Activated naive CD4-positive, alpha-beta T cell treated with anti-CD3 and anti-CD28 coated beads, Interleukin-2, amount 50 U/mL, for 16 hours (primary cell): Measurements from ENCODE around the gene SPAM1.
"Not testable (repeated sequence)": the region's sequence is repeated elsewhere in the genome, so short reads cannot be mapped to it uniquely, and the experiment has no call there.

Experiments used
- DNase-seq: peaks from one replicate; pipeline ENCODE4 v3.0.0-alpha.2; 2020

SPAM1 gene

DNA sequence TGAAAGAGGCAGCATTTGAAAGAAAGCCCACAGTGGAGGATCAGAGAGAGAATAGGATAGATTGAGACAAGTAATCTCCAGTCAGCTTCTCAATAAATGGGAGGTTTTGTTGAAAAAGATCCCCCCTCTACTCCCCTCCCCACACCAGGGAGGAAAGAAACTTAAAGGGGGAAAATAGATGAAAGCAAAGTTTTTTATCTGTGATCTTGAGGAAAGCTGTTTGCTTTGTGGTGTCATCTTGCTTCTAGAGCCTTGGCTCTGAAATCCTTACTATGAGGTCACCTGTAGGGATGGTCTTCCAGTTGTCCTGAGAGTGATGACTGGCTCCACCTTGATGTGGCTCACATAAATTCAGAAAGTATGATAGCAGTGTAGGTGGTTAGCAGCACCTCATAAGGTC, at the start of gene SPAM1:
Gene SPAM1, plus strand, starts transcription at position 301 of the 400 bp plus-strand sequence. CDS start 28,330 bp downstream, outside the sequence.
- DNase-seq, result no peak

GRCh38 chr7:123876557-123877256, 48.3 kb upstream of the SPAM1 start:
- no peak for DNase-seq

- DNase-seq, result no peak
These were observed 45.4 kb upstream of the SPAM1 start for GRCh38 chr7:123879628-123880027.

- no peak for DNase-seq
These were observed 43.7 kb upstream of the SPAM1 start for GRCh38 chr7:123881300-123881699.

GRCh38 chr7:123883154-123883553, 41.9 kb upstream of the SPAM1 start:
- DNase-seq, result no peak

DNA sequence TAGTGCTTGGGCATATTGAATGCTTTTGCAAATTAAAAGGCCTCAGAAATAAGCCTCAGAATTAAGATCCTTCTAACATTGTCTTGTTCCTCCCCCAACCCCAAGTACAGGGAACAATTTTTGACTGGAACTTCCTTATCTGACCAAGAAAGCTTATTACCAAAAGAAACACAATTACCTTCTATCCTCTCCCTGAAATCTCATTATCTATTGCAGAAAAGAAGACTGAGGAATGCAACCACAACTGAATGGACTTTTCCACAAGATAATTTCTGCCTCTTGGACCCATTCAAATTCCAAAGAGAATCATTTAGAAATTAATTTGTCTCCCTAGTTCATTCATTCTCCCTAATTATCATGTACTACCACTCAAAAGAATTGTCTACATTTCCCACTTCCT, 36.8 kb upstream of the SPAM1 start:
- no peak for DNase-seq

- DNase-seq, result not testable (repeated sequence)
These were observed 30.3 kb upstream of the SPAM1 start for GRCh38 chr7:123894753-123895152.

- DNase-seq, result no peak
These were observed 23.9 kb upstream of the SPAM1 start for GRCh38 chr7:123901101-123901500.

DNA sequence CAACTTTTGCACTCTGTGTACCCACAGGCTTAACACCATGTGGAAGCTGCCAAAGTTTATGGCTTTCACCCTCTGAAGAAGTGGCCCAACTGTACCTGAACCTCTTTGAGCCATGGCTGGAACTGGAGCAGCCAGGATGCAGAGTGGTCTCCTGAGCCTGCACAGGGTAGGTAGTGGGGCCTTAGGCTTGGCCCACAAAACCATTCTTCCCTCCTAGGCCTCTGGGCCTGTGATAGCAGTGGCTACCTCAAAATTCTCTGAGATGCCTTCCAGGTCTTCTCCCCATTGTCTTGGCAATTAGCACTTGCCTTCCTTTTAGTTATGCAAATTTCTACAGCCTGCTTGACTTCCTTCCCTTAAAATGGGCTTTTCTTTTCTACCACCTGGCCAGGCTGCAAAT, 19.3 kb upstream of the SPAM1 start:
- no peak for DNase-seq

DNA sequence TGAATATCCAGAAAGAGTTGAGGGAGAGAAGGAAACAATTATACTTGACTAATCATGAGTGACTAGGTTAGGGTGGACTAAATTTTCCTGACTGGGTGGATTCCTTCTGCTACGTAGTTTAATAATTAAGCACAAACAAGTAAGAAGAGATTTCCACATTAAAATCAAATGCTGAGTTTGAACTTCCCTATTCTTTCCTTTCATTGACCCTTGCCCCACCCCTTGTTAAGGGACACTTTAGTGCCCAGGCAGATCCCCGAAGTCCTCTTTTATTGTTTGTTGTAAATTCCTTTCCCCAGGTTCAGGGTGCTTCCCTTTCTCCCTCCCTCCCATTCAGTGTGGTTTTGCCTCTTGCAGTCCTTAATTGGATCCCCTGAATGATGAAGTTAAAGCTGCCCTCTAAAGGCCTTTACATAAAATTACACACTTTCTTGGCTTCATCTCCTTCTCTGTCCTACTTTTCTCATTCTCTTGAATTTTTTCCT, 8.8 kb upstream of the SPAM1 start:
- DNase-seq, result no peak

DNA sequence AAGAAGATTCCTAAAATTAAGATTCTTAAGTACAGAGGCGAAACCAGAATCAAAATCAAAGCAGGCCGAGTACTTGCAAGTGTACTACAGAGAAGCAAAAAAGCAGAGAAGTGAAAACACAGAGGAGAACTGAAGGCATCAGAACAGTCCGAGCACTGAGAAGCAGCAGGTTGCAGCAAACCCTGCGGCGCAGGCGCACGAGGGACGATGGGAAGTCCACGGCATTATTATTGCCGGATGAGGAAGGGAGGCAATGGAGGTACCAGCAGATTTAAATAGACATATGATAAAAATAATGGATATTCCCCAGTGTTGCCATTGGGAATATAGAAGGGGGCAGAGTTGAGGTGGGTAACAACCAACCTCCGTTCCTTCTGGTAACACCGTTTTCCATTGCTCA, 7.2 kb upstream of the SPAM1 start:
- no peak for DNase-seq

GRCh38 chr7:123918309-123918708, 6.7 kb upstream of the SPAM1 start:
- no peak for DNase-seq

DNA sequence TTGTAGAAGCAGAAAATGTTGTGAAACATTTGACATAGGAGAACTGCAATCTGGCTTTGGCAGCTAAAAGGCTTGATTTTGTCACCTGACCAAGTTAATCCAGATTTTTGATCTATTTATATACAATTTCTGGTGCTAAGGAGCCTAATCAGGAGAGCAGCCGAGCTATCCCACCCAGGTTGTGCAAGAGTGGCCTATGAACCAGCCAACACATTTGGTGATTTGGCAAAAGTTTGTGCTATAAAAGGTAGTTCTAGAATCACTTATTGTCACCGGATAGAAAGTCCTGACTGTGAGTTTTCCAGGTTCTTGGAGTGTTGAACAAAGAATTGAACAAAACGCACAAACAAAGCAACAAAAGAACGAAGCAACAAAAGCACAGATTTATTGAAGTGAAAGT, 1.4 kb upstream of the SPAM1 start:
- no peak for DNase-seq

DNA sequence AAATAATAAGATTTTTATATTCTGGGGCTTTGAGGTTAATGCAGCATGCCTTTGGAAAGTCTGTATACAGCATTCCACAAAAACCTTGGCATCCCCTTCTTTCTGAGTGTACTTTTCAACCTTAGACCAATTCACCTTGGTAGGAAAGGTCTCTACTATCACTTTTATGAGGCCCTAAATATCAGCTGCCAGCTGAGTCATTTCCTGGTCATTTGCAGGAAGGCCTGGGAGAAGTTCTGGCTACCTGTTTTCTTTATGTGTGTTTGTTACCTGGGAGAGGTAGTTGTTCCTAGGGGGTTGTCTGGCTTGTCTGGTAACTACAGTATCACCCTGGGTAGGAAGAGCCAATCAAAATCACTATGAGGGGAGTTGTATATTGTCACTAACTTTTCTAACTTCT, 4.1 kb downstream of the SPAM1 start:
- no peak for DNase-seq

- no peak for DNase-seq
These were observed 4.6 kb downstream of the SPAM1 start for GRCh38 chr7:123929655-123930054.

- no peak for DNase-seq
These were observed 10.7 kb downstream of the SPAM1 start for GRCh38 chr7:123935436-123936381.

- no peak for DNase-seq
These were observed 11.3 kb downstream of the SPAM1 start for GRCh38 chr7:123936388-123936787.

GRCh38 chr7:123939784-123940183, 14.7 kb downstream of the SPAM1 start:
- no peak for DNase-seq

DNA sequence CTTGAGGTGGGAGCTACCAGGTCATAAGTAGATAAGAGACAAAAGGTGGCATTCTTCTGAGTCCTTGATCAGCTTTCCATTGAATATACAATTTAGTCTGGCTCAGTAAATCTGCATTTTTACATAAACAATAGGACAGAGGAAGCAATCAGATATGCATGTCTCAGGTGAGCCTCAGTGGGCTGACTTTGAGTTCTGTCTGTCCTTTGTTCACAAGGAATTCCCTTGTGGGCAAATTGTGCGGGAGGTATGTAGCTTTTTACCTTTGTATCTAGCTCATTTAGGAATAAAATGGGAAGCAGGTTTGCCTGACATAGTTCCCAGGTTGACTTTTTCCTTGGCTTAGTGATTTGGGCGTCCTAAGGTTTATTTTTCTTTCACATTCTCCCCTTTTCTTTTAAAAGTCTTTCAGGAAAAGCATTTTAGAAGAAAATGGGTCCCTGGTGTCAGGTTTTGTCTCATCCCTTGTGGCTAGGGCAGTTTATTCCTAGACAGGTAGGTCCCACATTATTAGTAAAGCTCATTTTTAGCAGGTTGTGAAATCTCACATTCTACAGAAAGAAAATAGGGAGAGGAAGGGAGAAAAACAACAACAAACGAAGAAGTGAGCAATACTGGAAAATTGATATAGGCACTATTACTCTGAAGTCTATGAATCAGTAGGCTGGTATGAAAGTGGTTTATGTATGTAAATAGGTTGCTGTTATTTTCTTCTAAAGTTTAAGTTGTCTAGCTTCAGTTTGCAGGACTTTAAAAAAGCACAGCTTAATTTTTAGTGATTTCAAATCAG, 16.5 kb downstream of the SPAM1 start:
- DNase-seq, result no peak

- no peak for DNase-seq
These were observed 19.4 kb downstream of the SPAM1 start for GRCh38 chr7:123944395-123944794.

DNA sequence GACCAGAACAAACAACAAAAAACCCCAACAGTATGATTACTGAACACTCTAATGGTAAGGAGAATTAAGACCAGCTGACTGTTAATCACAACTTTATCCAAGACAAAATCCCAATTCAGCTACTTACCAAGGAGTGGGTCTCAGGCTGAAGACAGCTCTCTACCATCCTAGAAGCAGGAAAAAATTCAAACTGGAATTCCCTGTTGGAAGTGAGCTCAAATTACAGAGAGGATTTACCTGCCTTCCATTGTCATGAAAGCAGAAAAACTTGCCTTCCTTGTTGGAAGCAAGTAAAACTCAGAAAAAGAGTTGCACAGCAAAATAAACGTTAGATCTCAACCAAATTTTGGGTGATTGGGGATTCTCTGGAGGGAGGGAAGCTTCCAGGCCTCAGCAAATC, 20.9 kb downstream of the SPAM1 start:
- DNase-seq, result no peak

DNA sequence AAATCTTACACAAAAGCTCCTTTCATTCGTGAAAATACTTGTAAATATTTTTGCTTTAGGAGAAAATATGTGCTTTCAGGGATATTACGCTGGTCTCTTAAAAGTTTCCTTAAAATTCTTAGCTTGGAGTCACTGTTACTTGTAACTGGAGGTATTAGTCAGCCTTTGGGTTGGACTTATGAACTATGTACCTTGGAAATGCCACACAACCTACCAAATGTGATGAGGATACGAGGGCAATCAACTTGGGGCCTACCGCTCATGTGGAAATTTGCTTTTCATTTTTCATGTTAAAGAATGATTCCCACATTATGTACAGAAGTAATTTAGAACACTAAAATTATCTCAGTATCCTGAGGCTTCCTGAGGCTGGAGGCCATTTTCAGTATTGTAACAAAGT, 23.1 kb downstream of the SPAM1 start:
- DNase-seq, result no peak

DNA sequence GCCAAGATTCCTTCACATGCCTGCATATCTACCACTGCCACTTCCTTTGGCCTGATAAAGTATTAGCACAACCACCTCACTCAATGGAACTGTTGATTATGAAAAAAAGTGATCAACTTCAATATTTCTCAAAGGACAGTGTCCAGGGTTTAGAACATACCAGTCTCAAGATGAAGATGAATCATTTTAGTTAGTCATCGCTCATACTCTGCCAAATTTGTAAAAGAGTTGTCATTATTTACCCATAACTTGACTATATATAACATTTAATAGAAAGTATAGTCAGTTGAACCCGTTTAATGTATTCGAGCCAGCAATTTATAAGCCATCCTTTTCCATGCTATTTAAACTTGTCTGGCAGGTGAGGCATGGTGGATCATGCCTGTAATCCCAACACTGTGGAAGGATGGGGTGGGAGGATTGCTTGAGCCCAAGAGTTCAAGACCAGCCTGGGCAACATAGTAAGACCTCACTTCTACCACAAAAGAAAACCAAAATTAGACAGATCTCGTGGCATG, 33.2 kb downstream of the SPAM1 start:
- no peak for DNase-seq
